Astrocyte (in vitro differentiated cells and primary cell): ENCODE measurements around the gene RTRAF.

Experiments used
- EZH2 ChIP-seq: IDR thresholded peaks from 2 replicates; pipeline ENCODE4 v1.6.1; 2012; ENCODE audit warnings: mild to moderate bottlenecking, low read length, inconsistent platforms; ENCODE audit not compliant: insufficient read depth
- TF ChIP-seq, protein P1 (sequence below): IDR thresholded peaks from 2 replicates; pipeline ENCODE4 v1.5.1; 2011; ENCODE audit warnings: low read depth, mild to moderate bottlenecking, inconsistent platforms, low read length, moderate library complexity; ENCODE audit not compliant: insufficient read depth

DNA sequence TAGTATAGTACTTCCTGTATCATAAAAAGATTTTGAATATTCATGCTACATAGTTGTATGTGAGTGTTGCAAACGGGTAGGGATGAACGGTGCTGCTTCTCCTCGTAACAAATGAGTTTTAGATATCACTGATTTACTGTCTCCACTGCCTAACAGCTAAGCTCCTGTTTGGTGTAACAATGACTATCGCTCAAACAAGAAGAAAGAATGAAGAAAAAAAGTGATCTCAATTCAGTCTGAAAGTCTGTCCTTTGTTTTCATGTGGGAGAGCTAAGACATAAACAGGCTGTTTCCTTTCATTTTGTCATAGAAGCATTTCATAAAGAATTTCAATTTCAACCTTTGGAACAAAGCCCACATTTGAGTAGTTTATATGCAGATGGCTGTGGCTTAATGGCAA, 26.1 kb upstream of the RTRAF start:
- no peak for TF ChIP-seq EZH2
- TF ChIP-seq, protein P1, sequence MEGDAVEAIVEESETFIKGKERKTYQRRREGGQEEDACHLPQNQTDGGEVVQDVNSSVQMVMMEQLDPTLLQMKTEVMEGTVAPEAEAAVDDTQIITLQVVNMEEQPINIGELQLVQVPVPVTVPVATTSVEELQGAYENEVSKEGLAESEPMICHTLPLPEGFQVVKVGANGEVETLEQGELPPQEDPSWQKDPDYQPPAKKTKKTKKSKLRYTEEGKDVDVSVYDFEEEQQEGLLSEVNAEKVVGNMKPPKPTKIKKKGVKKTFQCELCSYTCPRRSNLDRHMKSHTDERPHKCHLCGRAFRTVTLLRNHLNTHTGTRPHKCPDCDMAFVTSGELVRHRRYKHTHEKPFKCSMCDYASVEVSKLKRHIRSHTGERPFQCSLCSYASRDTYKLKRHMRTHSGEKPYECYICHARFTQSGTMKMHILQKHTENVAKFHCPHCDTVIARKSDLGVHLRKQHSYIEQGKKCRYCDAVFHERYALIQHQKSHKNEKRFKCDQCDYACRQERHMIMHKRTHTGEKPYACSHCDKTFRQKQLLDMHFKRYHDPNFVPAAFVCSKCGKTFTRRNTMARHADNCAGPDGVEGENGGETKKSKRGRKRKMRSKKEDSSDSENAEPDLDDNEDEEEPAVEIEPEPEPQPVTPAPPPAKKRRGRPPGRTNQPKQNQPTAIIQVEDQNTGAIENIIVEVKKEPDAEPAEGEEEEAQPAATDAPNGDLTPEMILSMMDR = no peak
